A549 (cell line): Measurements from ENCODE around the gene ROS1.
"Not testable (repeated sequence)": the region's sequence is repeated elsewhere in the genome, so short reads cannot be mapped to it uniquely, and the experiment has no call there.

Experiments
- TF ChIP-seq, protein P1 (sequence below): IDR thresholded peaks from 2 replicates; pipeline ENCODE4 v1.6.1; 2012
- TF ChIP-seq, protein P2 (sequence below): fragments of >200 bp; sonication (Bioruptor Twin); formaldehyde crosslinking; IDR thresholded peaks from 3 replicates; pipeline ENCODE4 v1.5.1; 2016
- TF ChIP-seq, protein P3 (sequence below): fragments of 250-450 bp; sonication (Bioruptor Pico); IDR thresholded peaks from 2 replicates; pipeline ENCODE4 v1.5.0; 2021; ENCODE audit warnings: mild to moderate bottlenecking, moderate library complexity, borderline replicate concordance

DNA sequence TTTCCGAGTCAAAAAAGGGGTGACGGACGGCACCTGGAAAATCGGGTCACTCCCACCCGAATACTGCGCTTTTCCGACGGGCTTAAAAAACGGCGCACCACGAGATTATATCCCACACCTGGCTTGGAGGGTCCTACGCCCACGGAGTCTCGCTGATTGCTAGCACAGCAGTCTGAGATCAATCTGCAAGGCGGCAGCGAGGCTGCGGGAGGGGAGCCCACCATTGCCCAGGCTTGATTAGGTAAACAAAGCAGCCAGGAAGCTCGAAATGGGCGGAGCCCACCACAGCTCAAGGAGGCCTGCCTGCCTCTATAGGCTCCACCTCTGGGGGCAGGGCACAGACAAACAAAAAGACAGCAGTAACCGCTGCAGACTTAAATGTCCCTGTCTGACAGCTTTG, 180.8 kb downstream of the ROS1 start:
- TF ChIP-seq, protein P1, sequence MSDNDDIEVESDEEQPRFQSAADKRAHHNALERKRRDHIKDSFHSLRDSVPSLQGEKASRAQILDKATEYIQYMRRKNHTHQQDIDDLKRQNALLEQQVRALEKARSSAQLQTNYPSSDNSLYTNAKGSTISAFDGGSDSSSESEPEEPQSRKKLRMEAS: not testable (repeated sequence)
- TF ChIP-seq, protein P2, sequence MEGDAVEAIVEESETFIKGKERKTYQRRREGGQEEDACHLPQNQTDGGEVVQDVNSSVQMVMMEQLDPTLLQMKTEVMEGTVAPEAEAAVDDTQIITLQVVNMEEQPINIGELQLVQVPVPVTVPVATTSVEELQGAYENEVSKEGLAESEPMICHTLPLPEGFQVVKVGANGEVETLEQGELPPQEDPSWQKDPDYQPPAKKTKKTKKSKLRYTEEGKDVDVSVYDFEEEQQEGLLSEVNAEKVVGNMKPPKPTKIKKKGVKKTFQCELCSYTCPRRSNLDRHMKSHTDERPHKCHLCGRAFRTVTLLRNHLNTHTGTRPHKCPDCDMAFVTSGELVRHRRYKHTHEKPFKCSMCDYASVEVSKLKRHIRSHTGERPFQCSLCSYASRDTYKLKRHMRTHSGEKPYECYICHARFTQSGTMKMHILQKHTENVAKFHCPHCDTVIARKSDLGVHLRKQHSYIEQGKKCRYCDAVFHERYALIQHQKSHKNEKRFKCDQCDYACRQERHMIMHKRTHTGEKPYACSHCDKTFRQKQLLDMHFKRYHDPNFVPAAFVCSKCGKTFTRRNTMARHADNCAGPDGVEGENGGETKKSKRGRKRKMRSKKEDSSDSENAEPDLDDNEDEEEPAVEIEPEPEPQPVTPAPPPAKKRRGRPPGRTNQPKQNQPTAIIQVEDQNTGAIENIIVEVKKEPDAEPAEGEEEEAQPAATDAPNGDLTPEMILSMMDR: not testable (repeated sequence)
- TF ChIP-seq, protein P3, sequence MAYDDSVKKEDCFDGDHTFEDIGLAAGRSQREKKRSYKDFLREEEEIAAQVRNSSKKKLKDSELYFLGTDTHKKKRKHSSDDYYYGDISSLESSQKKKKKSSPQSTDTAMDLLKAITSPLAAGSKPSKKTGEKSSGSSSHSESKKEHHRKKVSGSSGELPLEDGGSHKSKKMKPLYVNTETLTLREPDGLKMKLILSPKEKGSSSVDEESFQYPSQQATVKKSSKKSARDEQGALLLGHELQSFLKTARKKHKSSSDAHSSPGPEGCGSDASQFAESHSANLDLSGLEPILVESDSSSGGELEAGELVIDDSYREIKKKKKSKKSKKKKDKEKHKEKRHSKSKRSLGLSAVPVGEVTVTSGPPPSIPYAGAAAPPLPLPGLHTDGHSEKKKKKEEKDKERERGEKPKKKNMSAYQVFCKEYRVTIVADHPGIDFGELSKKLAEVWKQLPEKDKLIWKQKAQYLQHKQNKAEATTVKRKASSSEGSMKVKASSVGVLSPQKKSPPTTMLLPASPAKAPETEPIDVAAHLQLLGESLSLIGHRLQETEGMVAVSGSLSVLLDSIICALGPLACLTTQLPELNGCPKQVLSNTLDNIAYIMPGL (CRISPR knock-in tag): not testable (repeated sequence)
